HFFc6 (cell line): ENCODE measurements around the gene EPHA4. TPM values are rescaled to one million over a fixed set of nuclear protein-coding genes. Genes with fewer than 3 reads are reported as not detected.

ENCODE experiments used
- DNase-seq: peaks from one replicate; pipeline ENCODE4 v3.0.0-alpha.2; 2018
- H3K27ac Mint-ChIP-seq: 2 replicates; pipeline ENCODE4 v1.8.0; 2020; ENCODE audit warnings: mild to moderate bottlenecking, mixed read lengths
- H3K27me3 Mint-ChIP-seq: 2 replicates; pipeline ENCODE4 v1.8.0; 2021; ENCODE audit warnings: mild to moderate bottlenecking, moderate library complexity, mixed read lengths; ENCODE audit not compliant: insufficient read depth
- H3K36me3 Mint-ChIP-seq: 2 replicates; pipeline ENCODE4 v1.8.0; 2021; ENCODE audit warnings: low read depth, mixed read lengths
- H3K4me1 Mint-ChIP-seq: 2 replicates; pipeline ENCODE4 v1.8.0; 2020; ENCODE audit warnings: low read depth, mixed read lengths
- H3K4me3 Mint-ChIP-seq: 2 replicates; pipeline ENCODE4 v1.8.0; 2020; ENCODE audit warnings: mild to moderate bottlenecking, moderate library complexity, mixed read lengths
- H3K9me3 Mint-ChIP-seq: 2 replicates; pipeline ENCODE4 v1.8.0; 2020; ENCODE audit warnings: mild to moderate bottlenecking, mixed read lengths
- CTCF ChIP-seq: fragments of 200-600 bp; sonication (generic); IDR thresholded peaks from 2 replicates; pipeline ENCODE4 v1.5.0; 2021; ENCODE audit warnings: antibody characterized with exemption, mild to moderate bottlenecking
- total RNA-seq, 6 experiments: library from RNA; stranded (reverse); fragmentation: NEBNext Ultra II Directional; extraction: Animal tissue kit (Norgen Biotek cat#: 25700); gene quantifications; 2 replicates in 1 of 6; 3 replicates in 5 of 6; pipeline ENCODE4 v1.2.3, GENCODE V29; 2021

The EPHA4 gene
- total RNA-seq, 6 experiments from 2014 or later, result 41.4 to 65.3 (median 51.9) TPM

- no peak overlapping the region for H3K27ac Mint-ChIP-seq
- H3K36me3 Mint-ChIP-seq, result peaks cover 42% of the 10 kb centered on the region
- no peaks in the 10 kb centered on the region; the same call in 1 of the 2 replicates for H3K27me3 Mint-ChIP-seq
- no peak for TF ChIP-seq CTCF
- DNase-seq, result no peak
- H3K4me1 Mint-ChIP-seq, result peaks cover 10% of the 10 kb centered on the region
- H3K9me3 Mint-ChIP-seq, result no peaks in the 10 kb centered on the region
- H3K4me3 Mint-ChIP-seq, result no peak overlapping the region
Observed at GRCh38 chr2:221493391-221493790, 78.7 kb downstream of the EPHA4 start.

DNA sequence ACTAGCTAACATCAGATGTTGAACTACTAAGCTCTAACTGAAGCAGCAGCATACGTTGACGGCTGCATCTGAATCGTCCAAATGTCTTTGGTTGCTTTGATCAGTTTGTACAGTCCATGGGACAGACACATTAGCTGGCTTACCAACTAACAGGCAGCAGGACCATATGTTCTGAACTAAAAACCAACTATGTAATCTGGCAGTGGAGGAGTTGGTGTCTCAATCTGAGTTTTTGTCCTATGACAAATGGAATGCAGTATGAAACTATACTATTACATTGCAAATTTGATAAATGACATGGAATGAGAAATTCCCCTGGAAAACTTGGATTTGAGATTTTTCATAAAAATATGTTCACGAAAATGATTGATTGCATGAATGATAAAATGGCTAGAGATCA, 79.5 kb downstream of the EPHA4 start:
- Mint-ChIP-seq H3K4me3 (no peak overlapping the region), H3K27ac (no peak overlapping the region), H3K9me3 (no peaks in the 10 kb centered on the region), H3K36me3 (peaks cover 38% of the 10 kb centered on the region), H3K27me3 (no peaks in the 10 kb centered on the region; the same call in 1 of the 2 replicates), H3K4me1 (peaks cover 10% of the 10 kb centered on the region)
- TF ChIP-seq CTCF, result no peak
- DNase-seq, result no peak

DNA sequence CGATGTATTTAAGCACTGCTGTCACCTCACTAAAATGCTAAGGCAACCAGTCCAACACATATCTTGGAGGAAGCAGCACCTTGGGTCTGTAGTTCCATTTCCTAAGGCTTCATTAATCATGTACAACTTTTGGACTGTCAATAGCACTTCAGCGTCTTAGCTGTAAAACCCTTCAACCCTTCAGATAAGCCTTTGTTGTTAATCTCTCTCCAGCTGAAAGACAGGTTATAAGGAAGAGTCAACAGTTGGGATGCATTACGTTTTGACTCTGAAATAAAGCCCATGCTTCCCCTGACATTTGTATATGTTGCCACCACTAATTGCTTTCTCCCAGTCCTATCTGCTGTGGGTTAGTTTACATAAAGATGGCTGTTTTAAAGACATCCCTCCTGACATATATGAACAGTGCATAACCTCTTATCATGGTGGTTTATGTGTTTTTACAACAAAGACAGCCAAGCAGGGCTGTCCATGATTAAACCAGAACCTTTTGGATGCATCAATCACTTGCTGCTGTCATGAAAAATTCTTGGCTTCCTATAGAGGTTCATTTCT, 81.5 kb downstream of the EPHA4 start:
- TF ChIP-seq CTCF, result no peak
- no peak overlapping the region for H3K27ac Mint-ChIP-seq
- DNase-seq, result no peak
- peaks cover 32% of the 10 kb centered on the region for H3K36me3 Mint-ChIP-seq
- no peak overlapping the region for H3K4me3 Mint-ChIP-seq
- H3K4me1 Mint-ChIP-seq, result peaks cover 10% of the 10 kb centered on the region
- no peaks in the 10 kb centered on the region for H3K9me3 Mint-ChIP-seq
- H3K27me3 Mint-ChIP-seq, result no peaks in the 10 kb centered on the region; the same call in 1 of the 2 replicates

- DNase-seq, result no peak
- TF ChIP-seq CTCF, result no peak
Observed at GRCh38 chr2:221488136-221488807, 83.8 kb downstream of the EPHA4 start.

GRCh38 chr2:221486106-221486505, 86.0 kb downstream of the EPHA4 start:
- no peak for DNase-seq
- no peaks in the 10 kb centered on the region for H3K4me1 Mint-ChIP-seq
- H3K36me3 Mint-ChIP-seq, result peaks cover 9% of the 10 kb centered on the region; the same call in 1 of the 2 replicates
- H3K27me3 Mint-ChIP-seq, result peaks cover 3% of the 10 kb centered on the region; the same call in 1 of the 2 replicates
- TF ChIP-seq CTCF, result no peak
- H3K4me3 Mint-ChIP-seq, result no peak overlapping the region
- H3K27ac Mint-ChIP-seq, result no peak overlapping the region
- H3K9me3 Mint-ChIP-seq, result no peaks in the 10 kb centered on the region

More at GRCh38 chr2:221488136-221488807, 83.8 kb downstream of the EPHA4 start:
- Mint-ChIP-seq H3K27me3 (no peaks in the 10 kb centered on the region), H3K4me1 (no peaks in the 10 kb centered on the region), H3K4me3 (no peak overlapping the region), H3K36me3 (peaks cover 14% of the 10 kb centered on the region; the same call in 1 of the 2 replicates), H3K27ac (no peak overlapping the region), H3K9me3 (no peaks in the 10 kb centered on the region)
